H9 (cell line): ENCODE data around the gene C16orf92. TPM values are rescaled to one million over a fixed set of nuclear protein-coding genes. Genes with fewer than 3 reads are reported as not detected.

Source experiments
- DNase-seq: peaks from one replicate; pipeline ENCODE4 v3.0.0-alpha.2; 2017
- H2AFZ ChIP-seq: one replicate; pipeline ENCODE4 v1.6.1; 2013; ENCODE audit warnings: mild to moderate bottlenecking, low read length, control low read depth, moderate library complexity
- H2AK5ac ChIP-seq: 2 replicates; pipeline ENCODE4 v1.6.1; 2013; ENCODE audit warnings: low read length, control low read depth, mixed read lengths; ENCODE audit not compliant: insufficient read length
- H2BK120ac ChIP-seq: one replicate; pipeline ENCODE4 v1.6.1; 2013; ENCODE audit warnings: low read depth, mild to moderate bottlenecking, low read length, control low read depth, inconsistent platforms; ENCODE audit not compliant: poor library complexity, severe bottlenecking
- H2BK12ac ChIP-seq: 2 replicates; pipeline ENCODE4 v1.6.1; 2013; ENCODE audit warnings: low read length, control low read depth, mixed read lengths, low read depth; ENCODE audit not compliant: insufficient read length
- H2BK15ac ChIP-seq: 2 replicates; pipeline ENCODE4 v1.6.1; 2013; ENCODE audit warnings: low read depth, low read length, control low read depth
- H2BK20ac ChIP-seq: one replicate; pipeline ENCODE4 v1.6.1; 2013; ENCODE audit warnings: low read depth, mild to moderate bottlenecking, low read length, control low read depth, inconsistent platforms; ENCODE audit not compliant: poor library complexity, severe bottlenecking
- H2BK5ac ChIP-seq: 2 replicates; pipeline ENCODE4 v1.6.1; 2013; ENCODE audit warnings: low read length, control low read depth, mixed read lengths; ENCODE audit not compliant: insufficient read length
- H3K14ac ChIP-seq: 2 replicates; pipeline ENCODE4 v1.6.1; 2013; ENCODE audit warnings: low read length, control low read depth; ENCODE audit not compliant: insufficient read depth
- H3K18ac ChIP-seq: 2 replicates; pipeline ENCODE4 v1.6.1; 2013; ENCODE audit warnings: low read depth, mild to moderate bottlenecking, mixed read lengths, low read length, control low read depth; ENCODE audit not compliant: insufficient read length
- H3K23ac ChIP-seq: 2 replicates; pipeline ENCODE4 v1.6.1; 2013; ENCODE audit warnings: low read length, control low read depth, mixed read lengths, low read depth; ENCODE audit not compliant: insufficient read length
- H3K23me2 ChIP-seq: 2 replicates; pipeline ENCODE4 v1.6.1; 2013; ENCODE audit warnings: low read depth, mild to moderate bottlenecking, mixed read lengths, low read length, control low read depth; ENCODE audit not compliant: insufficient read length, poor library complexity, severe bottlenecking
- H3K27ac ChIP-seq: 2 replicates; pipeline ENCODE4 v1.5.1; 2013; ENCODE audit warnings: low read length, control low read depth, mixed read lengths, low read depth; ENCODE audit not compliant: insufficient read length
- H3K27me3 ChIP-seq: 2 replicates; pipeline ENCODE4 v1.6.1; 2013; ENCODE audit warnings: low read length, control low read depth, inconsistent platforms; ENCODE audit not compliant: insufficient read depth
- H3K4ac ChIP-seq: 2 replicates; pipeline ENCODE4 v1.6.1; 2013; ENCODE audit warnings: low read depth, mild to moderate bottlenecking, control low read depth, inconsistent platforms, low read length, moderate library complexity
- H3K4me1 ChIP-seq: 2 replicates; pipeline ENCODE4 v1.6.1; 2013; ENCODE audit warnings: low read length, control low read depth, inconsistent platforms; ENCODE audit not compliant: insufficient read depth
- H3K4me2 ChIP-seq: 2 replicates; pipeline ENCODE4 v1.6.1; 2013; ENCODE audit warnings: low read length, control low read depth, mixed read lengths; ENCODE audit not compliant: insufficient read length, insufficient read depth
- H3K56ac ChIP-seq: 2 replicates; pipeline ENCODE4 v1.6.1; 2013; ENCODE audit warnings: low read depth, mild to moderate bottlenecking, mixed read lengths, low read length, control low read depth; ENCODE audit not compliant: insufficient read length
- H3K79me1 ChIP-seq: 2 replicates; pipeline ENCODE4 v1.6.1; 2013; ENCODE audit warnings: low read depth, mild to moderate bottlenecking, moderate library complexity, low read length, control low read depth, inconsistent platforms; ENCODE audit not compliant: insufficient read depth, poor library complexity, severe bottlenecking
- H3K79me2 ChIP-seq: 2 replicates; pipeline ENCODE4 v1.6.1; 2013; ENCODE audit warnings: low read length, control low read depth, inconsistent platforms; ENCODE audit not compliant: insufficient read depth
- H3K9ac ChIP-seq: 2 replicates; pipeline ENCODE4 v1.6.1; 2013; ENCODE audit warnings: low read length, control low read depth, mixed read lengths; ENCODE audit not compliant: insufficient read length; ENCODE audit errors: extremely low read depth
- H3K9me3 ChIP-seq: one replicate; pipeline ENCODE4 v1.6.1; 2013; ENCODE audit warnings: low read depth, low read length, inconsistent platforms; ENCODE audit not compliant: control insufficient read depth
- H3T11ph ChIP-seq: one replicate; pipeline ENCODE4 v1.6.1; 2013; ENCODE audit warnings: mild to moderate bottlenecking, low read length, control low read depth, inconsistent platforms
- H4K20me1 ChIP-seq: one replicate; pipeline ENCODE4 v1.6.1; 2013; ENCODE audit not compliant: control insufficient read depth, insufficient read length, insufficient read depth
- H4K5ac ChIP-seq: 2 replicates; pipeline ENCODE4 v1.6.1; 2013; ENCODE audit warnings: low read depth, mild to moderate bottlenecking, mixed read lengths, low read length, control low read depth; ENCODE audit not compliant: insufficient read length
- H4K8ac ChIP-seq: replicated peaks from 2 replicates; pipeline ENCODE4 v1.6.1; 2013; ENCODE audit warnings: low read length, control low read depth, mixed read lengths, low read depth; ENCODE audit not compliant: insufficient read length
- H4K91ac ChIP-seq: 2 replicates; pipeline ENCODE4 v1.6.1; 2013; ENCODE audit warnings: low read depth, mild to moderate bottlenecking, moderate library complexity, mixed read lengths, low read length, control low read depth; ENCODE audit not compliant: insufficient read length
- H3K27ac Mint-ChIP-seq, 3 experiments: 2 replicates in 2 of 3; 3 replicates in 1 of 3; pipeline ENCODE4 v1.8.0; 2020 to 2021; ENCODE audit warnings: mixed read lengths in 3 of 3, mild to moderate bottlenecking in 1 of 3, moderate library complexity in 1 of 3
- H3K27me3 Mint-ChIP-seq: 2 replicates; pipeline ENCODE4 v1.8.0; 2021; ENCODE audit warnings: low read depth, mild to moderate bottlenecking, moderate library complexity, mixed read lengths
- H3K36me3 Mint-ChIP-seq, 3 experiments: 2 replicates in 2 of 3; 3 replicates in 1 of 3; pipeline ENCODE4 v1.8.0; 2020 to 2021; ENCODE audit warnings: low read depth in 3 of 3, mixed read lengths in 3 of 3; ENCODE audit not compliant: insufficient read depth in 1 of 3
- H3K4me1 Mint-ChIP-seq, 2 experiments: 2 replicates each; pipeline ENCODE4 v1.8.0; 2020; ENCODE audit warnings: mixed read lengths in 2 of 2
- H3K4me3 Mint-ChIP-seq, 2 experiments: 2 replicates in 1 of 2; 3 replicates in 1 of 2; pipeline ENCODE4 v1.8.0; 2020 to 2021; ENCODE audit warnings: mild to moderate bottlenecking in 2 of 2, mixed read lengths in 2 of 2, moderate library complexity in 1 of 2
- H3K9me3 Mint-ChIP-seq, 2 experiments: 2 replicates in 1 of 2; 3 replicates in 1 of 2; pipeline ENCODE4 v1.8.0; 2020; ENCODE audit warnings: mild to moderate bottlenecking in 2 of 2, mixed read lengths in 2 of 2, moderate library complexity in 1 of 2
- WGBS: extraction: QIAGEN DNeasy Blood & Tissue Kit; methylation state at CpG from one replicate; pipeline ENCODE4 v1.1.7; 2013; ENCODE audit warnings: missing lambda C conversion rate, low lambda C conversion rate, mixed read lengths; ENCODE audit not compliant: insufficient read length; ENCODE audit errors: extremely low coverage; 5-methylcytosine and 5-hydroxymethylcytosine counted together
- total RNA-seq: library from RNA; stranded (reverse); gene quantifications from 2 replicates; pipeline ENCODE4 v1.2.1, GENCODE V29; 2021
- TF ChIP-seq, protein P1 (sequence below): fragments of 200-600 bp; sonication (generic); conservative IDR thresholded peaks from 3 replicates; pipeline ENCODE4 v1.8.0; 2021; ENCODE audit warnings: antibody characterized with exemption, mild to moderate bottlenecking

The C16orf92 gene
- total RNA-seq, 1 experiment from 2014 or later, result not detected

DNA sequence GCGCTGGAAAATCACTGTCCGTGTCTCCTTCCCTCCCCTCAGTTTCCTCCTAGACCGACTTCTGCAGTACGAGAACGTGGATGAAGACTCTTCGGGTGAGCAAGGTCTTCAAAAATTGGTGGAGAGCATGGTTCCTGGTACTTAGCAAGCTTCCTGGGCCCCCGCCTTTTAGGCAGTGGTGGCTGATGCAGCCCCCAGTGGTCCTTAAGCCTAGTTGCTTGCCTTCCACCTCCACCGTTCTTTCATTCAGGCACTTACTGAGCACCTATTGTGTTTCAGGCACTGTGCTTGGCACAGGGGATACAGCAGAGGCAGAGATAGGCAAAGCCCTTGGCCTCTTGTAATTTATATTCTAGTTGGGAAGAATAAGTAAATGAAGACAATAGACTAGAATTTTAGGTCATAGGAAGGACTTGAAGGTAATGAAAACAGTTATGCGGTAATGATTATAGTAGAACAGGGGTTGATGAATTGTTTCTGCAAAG is 26.2 kb upstream of the C16orf92 start:
- H3K4me1 Mint-ChIP-seq, result peaks cover 15 to 37% of the 10 kb centered on the region in 2 experiments

More for the DNA sequence above, 26.2 kb upstream of the C16orf92 start:
- Histone ChIP-seq H2BK20ac (no peak overlapping the region), H3K4ac (no peak overlapping the region), H3T11ph (no peak overlapping the region), H3K9ac (peak overlapping the region; percentile 59), H3K79me1 (no peaks in the 10 kb centered on the region), H3K4me2 (peak overlapping the region; percentile 92), H2BK15ac (no peak overlapping the region), H3K4me1 (0 out of 2 replicates have a peak, but pooled peaks cover 2% of the 10 kb centered on the region), H2BK12ac (no peak overlapping the region), H3K27ac (no peak overlapping the region), H2BK5ac (no peak overlapping the region), H3K23ac (no peak overlapping the region), H3K56ac (no peak overlapping the region), H4K5ac (no peak overlapping the region), H3K9me3 (no peaks in the 10 kb centered on the region), H4K91ac (no peak overlapping the region), H3K79me2 (no peaks in the 10 kb centered on the region; the same call in 1 of the 2 replicates), H3K14ac (no peak overlapping the region), H2BK120ac (no peak overlapping the region), H4K20me1 (no peaks in the 10 kb centered on the region), H2AFZ (no peak overlapping the region), H3K18ac (no peak overlapping the region), H2AK5ac (no peak overlapping the region), H3K27me3 (no peaks in the 10 kb centered on the region), H4K8ac (no peak overlapping the region), H3K23me2 (peaks cover 14% of the 10 kb centered on the region)
- peak overlapping the region; percentile 97 to 98 for H3K4me3 Mint-ChIP-seq
- WGBS, result no CpG with 5 or more reads among the region's 9 CpGs
- H3K9me3 Mint-ChIP-seq, result no peaks in the 10 kb centered on the region; a peak in 1 of 5 replicates
- peaks cover 15 to 54% (median 26%) of the 10 kb centered on the region in 3 experiments for H3K36me3 Mint-ChIP-seq
- no peaks in the 10 kb centered on the region; the same call in 1 of the 2 replicates for H3K27me3 Mint-ChIP-seq
- H3K27ac Mint-ChIP-seq, result peak overlapping the region in 2 of 3 experiments; percentile 91 to 99; a peak in 3 of 7 replicates
- no peak for DNase-seq
- TF ChIP-seq, protein P1, sequence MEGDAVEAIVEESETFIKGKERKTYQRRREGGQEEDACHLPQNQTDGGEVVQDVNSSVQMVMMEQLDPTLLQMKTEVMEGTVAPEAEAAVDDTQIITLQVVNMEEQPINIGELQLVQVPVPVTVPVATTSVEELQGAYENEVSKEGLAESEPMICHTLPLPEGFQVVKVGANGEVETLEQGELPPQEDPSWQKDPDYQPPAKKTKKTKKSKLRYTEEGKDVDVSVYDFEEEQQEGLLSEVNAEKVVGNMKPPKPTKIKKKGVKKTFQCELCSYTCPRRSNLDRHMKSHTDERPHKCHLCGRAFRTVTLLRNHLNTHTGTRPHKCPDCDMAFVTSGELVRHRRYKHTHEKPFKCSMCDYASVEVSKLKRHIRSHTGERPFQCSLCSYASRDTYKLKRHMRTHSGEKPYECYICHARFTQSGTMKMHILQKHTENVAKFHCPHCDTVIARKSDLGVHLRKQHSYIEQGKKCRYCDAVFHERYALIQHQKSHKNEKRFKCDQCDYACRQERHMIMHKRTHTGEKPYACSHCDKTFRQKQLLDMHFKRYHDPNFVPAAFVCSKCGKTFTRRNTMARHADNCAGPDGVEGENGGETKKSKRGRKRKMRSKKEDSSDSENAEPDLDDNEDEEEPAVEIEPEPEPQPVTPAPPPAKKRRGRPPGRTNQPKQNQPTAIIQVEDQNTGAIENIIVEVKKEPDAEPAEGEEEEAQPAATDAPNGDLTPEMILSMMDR, result no peak
